Breast epithelium (tissue), 4 donors: ENCODE measurements around the gene SLC29A2. TPM values are rescaled to one million over a fixed set of nuclear protein-coding genes. Genes with fewer than 3 reads are reported as not detected.
"Not testable (repeated sequence)": the region's sequence is repeated elsewhere in the genome, so short reads cannot be mapped to it uniquely, and the experiment has no call there.

ENCODE experiments used
- DNase-seq, 2 donors: peaks; one replicate each; pipeline ENCODE4 v3.0.0-alpha.2; 2019; ENCODE audit warnings: low spot score in 2 of 2
- H3K27ac ChIP-seq, 2 donors: fragments of 200-600 bp; sonication (generic) in 1 of 2; one replicate each; pipeline ENCODE4 v1.5.1; 2016 to 2019; ENCODE audit warnings: mild to moderate bottlenecking in 1 of 2
- H3K27me3 ChIP-seq, 2 donors: fragments of 200-600 bp; sonication (generic) in 1 of 2; one replicate each; pipeline versions ENCODE4 v1.5.1 to v1.6.0; 2017 to 2019; ENCODE audit warnings: control low read depth in 1 of 2, mild to moderate bottlenecking in 1 of 2
- H3K36me3 ChIP-seq: fragments of 200-600 bp; one replicate; pipeline ENCODE4 v1.5.1; 2019
- H3K4me1 ChIP-seq, 2 donors: fragments of 200-600 bp; sonication (generic); one replicate each; pipeline ENCODE4 v1.5.1; 2016 to 2019; ENCODE audit warnings: control low read depth in 1 of 2
- H3K4me3 ChIP-seq, 3 donors: fragments of 200-600 bp; sonication (generic); 1 replicate in 2 of 3; 2 replicates in 1 of 3; pipeline ENCODE4 v1.5.1; 2016 to 2019; ENCODE audit warnings: mild to moderate bottlenecking in 3 of 3, moderate library complexity in 2 of 3
- H3K9me3 ChIP-seq, 2 donors: fragments of 200-600 bp; sonication (generic) in 1 of 2; one replicate each; pipeline ENCODE4 v1.5.1; 2016 to 2019; ENCODE audit warnings: control low read depth in 1 of 2
- POLR2A ChIP-seq: fragments of 450-650 bp; IDR thresholded peaks from one replicate; pipeline ENCODE4 v1.6.1; 2016; ENCODE audit warnings: antibody characterized with exemption, mild to moderate bottlenecking, moderate library complexity
- POLR2AphosphoS5 ChIP-seq, 3 donors: sonication (generic); formaldehyde crosslinking; IDR thresholded peaks; one replicate each; pipeline ENCODE4 v1.6.1; 2017; ENCODE audit warnings: antibody characterized with exemption in 3 of 3
- intact Hi-C: fragments of 100-400 bp; cut with DNase I; formaldehyde crosslinking; loops from one replicate; pipeline ENCODE4 v1.15.1; 2023; ENCODE audit warnings: low total_unique reads
- total RNA-seq, 3 donors: library from RNA; depleted of rRNA; stranded (reverse); fragments of >200 nt; gene quantifications; one replicate each; pipeline ENCODE4 v1.1.0, GENCODE V29; 2016
- TF ChIP-seq, protein P1 (sequence below), 3 donors: fragments of 450-650 bp; IDR thresholded peaks; one replicate each; pipeline ENCODE4 v1.5.1; 2016 to 2017; ENCODE audit warnings: antibody characterized with exemption in 3 of 3, mild to moderate bottlenecking in 3 of 3, moderate library complexity in 3 of 3

Gene SLC29A2
- total RNA-seq, 3 donors from 2014 or later: 4.9 to 7.5 (median 6.4) TPM

DNA sequence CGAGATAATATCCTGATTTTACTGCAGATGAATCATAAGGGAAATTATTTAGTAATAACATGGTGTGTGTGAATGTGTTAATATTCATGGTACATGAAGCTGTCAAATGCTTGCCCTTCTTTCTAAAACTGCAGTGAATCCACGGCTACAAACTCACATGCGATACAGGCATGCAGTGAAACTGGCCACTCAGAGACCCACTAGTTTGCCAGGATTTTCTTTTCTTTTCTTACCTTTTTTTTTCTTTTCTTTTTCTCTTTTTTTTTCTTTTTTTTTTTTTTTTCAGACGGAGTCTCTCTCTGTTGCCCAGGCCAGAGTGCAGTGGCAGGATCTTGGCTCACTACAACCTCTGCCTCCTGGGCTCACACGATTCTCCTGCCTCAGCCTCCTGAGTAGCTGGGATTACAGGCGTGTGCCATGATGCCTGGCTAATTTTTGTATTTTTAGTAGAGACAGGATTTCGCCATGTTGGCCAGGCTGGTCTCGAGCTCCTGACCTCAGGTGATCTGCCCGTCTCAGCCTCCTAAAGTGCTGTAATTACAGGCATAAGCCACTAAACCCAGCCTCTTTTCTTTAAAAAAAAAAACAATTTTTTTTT, 2.2 kb upstream of the SLC29A2 start:
- H3K36me3 ChIP-seq, H3K27me3 ChIP-seq, H3K9me3 ChIP-seq, DNase-seq, H3K27ac ChIP-seq, intact Hi-C loops, H3K4me3 ChIP-seq, H3K4me1 ChIP-seq: not testable (repeated sequence)

GRCh38 chr11:66373265-66373664, 1.7 kb upstream of the SLC29A2 start:
- no peak overlapping the region for H3K4me3 ChIP-seq
- DNase-seq: peak in 1 of 2 donors; percentile 26
- no peaks in the 10 kb centered on the region for H3K27me3 ChIP-seq
- H3K36me3 ChIP-seq: no peaks in the 10 kb centered on the region
- H3K27ac ChIP-seq: no peak overlapping the region
- no peaks in the 10 kb centered on the region for H3K9me3 ChIP-seq
- no peak for TF ChIP-seq POLR2AphosphoS5 (IDR thresholded peaks at IDR 0.05)
- TF ChIP-seq POLR2A: no peak
- TF ChIP-seq, protein P1, sequence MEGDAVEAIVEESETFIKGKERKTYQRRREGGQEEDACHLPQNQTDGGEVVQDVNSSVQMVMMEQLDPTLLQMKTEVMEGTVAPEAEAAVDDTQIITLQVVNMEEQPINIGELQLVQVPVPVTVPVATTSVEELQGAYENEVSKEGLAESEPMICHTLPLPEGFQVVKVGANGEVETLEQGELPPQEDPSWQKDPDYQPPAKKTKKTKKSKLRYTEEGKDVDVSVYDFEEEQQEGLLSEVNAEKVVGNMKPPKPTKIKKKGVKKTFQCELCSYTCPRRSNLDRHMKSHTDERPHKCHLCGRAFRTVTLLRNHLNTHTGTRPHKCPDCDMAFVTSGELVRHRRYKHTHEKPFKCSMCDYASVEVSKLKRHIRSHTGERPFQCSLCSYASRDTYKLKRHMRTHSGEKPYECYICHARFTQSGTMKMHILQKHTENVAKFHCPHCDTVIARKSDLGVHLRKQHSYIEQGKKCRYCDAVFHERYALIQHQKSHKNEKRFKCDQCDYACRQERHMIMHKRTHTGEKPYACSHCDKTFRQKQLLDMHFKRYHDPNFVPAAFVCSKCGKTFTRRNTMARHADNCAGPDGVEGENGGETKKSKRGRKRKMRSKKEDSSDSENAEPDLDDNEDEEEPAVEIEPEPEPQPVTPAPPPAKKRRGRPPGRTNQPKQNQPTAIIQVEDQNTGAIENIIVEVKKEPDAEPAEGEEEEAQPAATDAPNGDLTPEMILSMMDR (IDR thresholded peaks at IDR 0.05): no peak
- intact Hi-C loops: no loop called here
- no peaks in the 10 kb centered on the region for H3K4me1 ChIP-seq

DNA sequence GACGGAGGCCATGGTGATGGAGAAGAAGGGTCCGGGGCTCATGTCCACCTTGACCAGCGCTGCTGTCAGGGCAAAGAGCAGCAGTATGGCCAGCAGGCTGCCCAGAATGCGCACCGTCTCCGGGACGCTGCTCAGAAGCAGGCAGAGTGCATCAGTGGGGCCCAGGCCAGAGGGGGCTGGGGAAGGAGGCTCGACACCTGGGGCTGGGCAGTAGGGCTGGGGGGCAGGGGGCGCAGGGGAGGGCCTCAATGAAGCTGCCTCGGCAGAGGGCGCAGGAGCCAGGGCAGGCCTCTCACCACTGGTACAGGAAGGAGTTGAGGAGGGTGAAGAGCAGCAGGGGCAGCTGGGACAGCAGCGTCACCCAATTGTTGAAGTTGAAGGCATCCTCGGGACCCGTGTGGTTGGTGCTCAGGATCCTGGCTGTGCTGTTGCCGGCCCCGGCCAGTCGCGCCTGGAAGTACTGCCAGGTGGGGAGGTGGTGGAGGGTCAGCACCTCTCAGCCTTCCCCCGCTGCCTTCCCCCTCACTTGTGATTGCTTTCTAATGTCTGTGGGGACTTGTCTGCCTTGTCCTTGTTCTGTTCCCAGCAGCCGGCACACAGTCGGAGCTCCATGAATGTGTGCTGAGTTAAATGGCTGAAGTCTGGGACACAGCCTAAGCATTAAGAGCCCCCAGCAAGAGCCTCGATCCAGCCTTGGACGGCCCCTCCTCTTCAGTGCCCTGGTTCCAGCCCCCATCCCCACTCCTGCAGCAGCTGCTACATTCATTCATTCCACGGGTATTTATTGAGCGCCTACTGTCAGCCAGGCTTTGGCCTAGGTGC, 2.3 kb downstream of the SLC29A2 start:
- DNase-seq: no peak
- no peaks in the 10 kb centered on the region for H3K9me3 ChIP-seq
- H3K27me3 ChIP-seq: no peaks in the 10 kb centered on the region
- intact Hi-C loops: no loop called here
- no peak overlapping the region for H3K27ac ChIP-seq
- H3K36me3 ChIP-seq: no peaks in the 10 kb centered on the region
- TF ChIP-seq, protein P1 (IDR thresholded peaks at IDR 0.05): no peak
- TF ChIP-seq POLR2A: no peak
- TF ChIP-seq POLR2AphosphoS5 (IDR thresholded peaks at IDR 0.05): no peak
- no peak overlapping the region for H3K4me3 ChIP-seq
- no peaks in the 10 kb centered on the region for H3K4me1 ChIP-seq

DNA sequence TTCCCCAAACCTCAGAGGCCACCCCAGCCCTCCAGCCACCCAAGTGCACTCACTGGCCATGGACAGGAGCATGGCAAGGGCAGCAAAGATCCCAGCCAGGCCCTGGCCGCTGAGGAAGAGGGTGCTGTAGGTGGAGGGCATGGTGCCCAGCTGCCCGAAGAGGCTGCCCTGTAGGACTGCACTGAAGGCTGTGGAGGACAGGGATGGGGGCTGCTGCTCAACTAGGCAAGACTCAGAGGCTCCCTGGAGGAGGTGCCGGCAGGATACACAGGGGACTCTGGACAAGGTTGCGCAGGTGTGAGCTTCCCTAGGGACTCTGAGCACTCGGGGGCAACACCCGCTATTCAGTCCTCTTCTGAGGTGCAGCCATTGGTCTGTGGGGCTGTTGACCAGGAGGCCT, 3.1 kb downstream of the SLC29A2 start:
- H3K36me3 ChIP-seq: no peaks in the 10 kb centered on the region
- DNase-seq: no peak
- H3K4me1 ChIP-seq: no peaks in the 10 kb centered on the region
- no peak overlapping the region for H3K27ac ChIP-seq
- TF ChIP-seq POLR2A (no peak), POLR2AphosphoS5 (IDR thresholded peaks at IDR 0.05) (no peak)
- TF ChIP-seq, protein P1 (IDR thresholded peaks at IDR 0.05): no peak
- H3K4me3 ChIP-seq: no peak overlapping the region
- H3K27me3 ChIP-seq: no peaks in the 10 kb centered on the region
- no peaks in the 10 kb centered on the region for H3K9me3 ChIP-seq
- intact Hi-C loops: no loop called here

- no peaks in the 10 kb centered on the region for H3K27me3 ChIP-seq
- no peaks in the 10 kb centered on the region for H3K36me3 ChIP-seq
- no peak overlapping the region for H3K4me3 ChIP-seq
- TF ChIP-seq, protein P1 (IDR thresholded peaks at IDR 0.05): no peak
- H3K27ac ChIP-seq: no peak overlapping the region
- no peak for DNase-seq
- no peaks in the 10 kb centered on the region for H3K4me1 ChIP-seq
- no peaks in the 10 kb centered on the region for H3K9me3 ChIP-seq
- intact Hi-C loops: no loop called here
Measured at GRCh38 chr11:66367561-66368312, 3.8 kb downstream of the SLC29A2 start.
